HG02840 (cell line): ENCODE results near the gene ARPC4.
"Not testable (repeated sequence)": the region's sequence is repeated elsewhere in the genome, so short reads cannot be mapped to it uniquely, and the experiment has no call there.

ENCODE experiments used
- ATAC-seq: cut with Tn5 transposase; IDR thresholded peaks from one replicate; pipeline ENCODE4 v1.9.1; 2021; ENCODE audit warnings: mild to moderate bottlenecking, moderate library complexity, moderate number of reproducible peaks; ENCODE audit not compliant: unreplicated experiment, low FRiP score

The ARPC4 gene

DNA sequence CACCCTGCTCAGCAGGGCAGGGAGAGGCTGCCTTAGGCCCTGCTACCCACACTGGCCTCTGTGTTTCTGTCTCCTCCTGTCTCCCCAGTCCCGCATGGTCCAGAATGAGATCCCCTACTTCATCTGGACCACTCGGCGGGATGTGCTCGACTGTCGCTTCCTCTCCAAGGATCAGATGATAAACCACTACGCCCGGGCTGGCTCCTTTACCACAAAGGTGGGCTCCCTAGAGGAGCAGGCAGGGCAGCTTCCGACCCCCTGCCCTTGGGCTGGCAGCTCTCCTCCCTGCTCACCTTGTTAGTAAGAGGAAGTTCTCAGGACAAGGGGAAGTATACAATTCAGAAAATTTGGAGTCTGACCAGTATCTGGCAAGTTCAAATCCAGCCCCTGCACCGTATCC is 23.1 kb downstream of the ARPC4 start:
- no peak for ATAC-seq

GRCh38 chr3:9817436-9817835 is 24.6 kb downstream of the ARPC4 start:
- no peak for ATAC-seq

DNA sequence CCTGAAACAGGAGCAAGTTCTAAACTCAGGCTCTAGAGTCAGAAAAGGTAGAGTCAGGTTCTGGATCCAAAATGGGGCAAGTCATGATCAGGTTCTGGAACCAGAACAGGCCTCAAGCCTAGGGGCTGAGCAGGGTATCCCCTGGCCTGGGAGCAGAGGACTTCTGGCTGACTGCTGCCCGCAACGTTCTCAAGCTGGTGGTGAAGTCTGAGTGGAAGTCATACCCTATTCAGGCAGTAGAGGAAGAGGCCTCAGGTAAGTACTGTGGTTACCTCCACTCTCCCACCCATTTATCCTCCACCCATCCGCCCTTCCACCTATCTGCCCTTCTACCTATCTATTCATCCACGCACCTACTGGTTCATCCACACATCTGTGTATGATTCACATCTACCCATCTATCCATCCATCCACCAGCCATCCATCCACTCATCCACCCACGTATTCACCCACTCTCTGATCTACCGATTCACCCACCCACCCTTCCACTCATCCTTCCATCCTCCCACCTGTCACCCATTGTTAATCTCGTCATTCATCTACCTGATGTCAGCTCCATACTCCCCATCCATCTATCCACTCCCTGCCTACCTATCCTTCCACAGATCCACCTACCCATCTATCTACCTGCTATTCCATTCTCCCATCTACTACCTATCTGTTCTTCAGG is 25.9 kb downstream of the ARPC4 start:
- ATAC-seq, result no peak

- no peak for ATAC-seq
These were observed 27.7 kb downstream of the ARPC4 start for GRCh38 chr3:9820543-9820942.

DNA sequence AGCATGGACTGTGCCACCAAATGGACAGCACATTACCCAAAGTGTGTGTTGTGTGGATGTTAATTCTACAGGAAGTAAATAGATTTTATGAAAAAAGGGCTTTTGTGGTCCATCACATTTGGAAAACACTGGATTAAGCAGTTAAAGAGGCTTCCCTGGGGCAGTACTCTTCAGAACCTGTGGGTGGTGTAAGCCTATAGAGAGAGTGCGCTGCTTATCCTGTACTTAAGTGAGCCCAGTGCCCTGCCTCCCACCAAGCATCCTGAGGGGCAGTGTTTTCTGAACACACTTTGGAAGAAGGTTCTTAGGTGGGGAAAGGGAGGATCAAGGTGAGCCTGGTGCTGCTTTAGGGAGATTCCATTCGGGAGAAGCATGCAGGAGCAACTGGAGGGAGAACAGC is 28.1 kb downstream of the ARPC4 start:
- no peak for ATAC-seq

DNA sequence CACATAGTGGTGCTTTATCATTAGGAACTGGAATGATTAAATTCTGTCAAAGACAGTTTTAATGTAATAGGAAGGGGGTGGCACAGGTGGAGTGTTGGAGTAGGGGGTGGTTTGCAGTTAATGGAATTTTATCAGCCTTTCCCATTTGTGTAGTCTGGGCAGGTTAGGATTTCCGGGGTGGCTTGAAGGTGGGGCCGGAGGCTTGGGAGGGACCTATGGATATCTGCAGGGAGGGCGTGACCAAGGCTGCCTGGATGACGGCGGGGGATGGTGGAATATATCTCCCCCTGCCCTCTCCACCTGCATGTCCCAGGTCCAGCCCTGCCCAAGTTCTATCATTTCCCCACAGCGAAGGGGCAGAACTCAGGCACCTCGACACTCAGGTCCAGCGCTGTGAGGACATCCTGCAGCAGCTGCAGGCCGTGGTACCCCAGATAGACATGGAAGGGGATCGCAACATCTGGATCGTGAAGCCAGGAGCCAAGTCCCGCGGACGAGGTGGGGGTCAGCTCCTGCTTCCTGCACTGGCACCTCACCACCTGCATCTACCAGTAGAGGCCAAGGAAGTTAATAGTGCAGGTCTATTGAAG is 32.7 kb downstream of the ARPC4 start:
- ATAC-seq, result no peak

DNA sequence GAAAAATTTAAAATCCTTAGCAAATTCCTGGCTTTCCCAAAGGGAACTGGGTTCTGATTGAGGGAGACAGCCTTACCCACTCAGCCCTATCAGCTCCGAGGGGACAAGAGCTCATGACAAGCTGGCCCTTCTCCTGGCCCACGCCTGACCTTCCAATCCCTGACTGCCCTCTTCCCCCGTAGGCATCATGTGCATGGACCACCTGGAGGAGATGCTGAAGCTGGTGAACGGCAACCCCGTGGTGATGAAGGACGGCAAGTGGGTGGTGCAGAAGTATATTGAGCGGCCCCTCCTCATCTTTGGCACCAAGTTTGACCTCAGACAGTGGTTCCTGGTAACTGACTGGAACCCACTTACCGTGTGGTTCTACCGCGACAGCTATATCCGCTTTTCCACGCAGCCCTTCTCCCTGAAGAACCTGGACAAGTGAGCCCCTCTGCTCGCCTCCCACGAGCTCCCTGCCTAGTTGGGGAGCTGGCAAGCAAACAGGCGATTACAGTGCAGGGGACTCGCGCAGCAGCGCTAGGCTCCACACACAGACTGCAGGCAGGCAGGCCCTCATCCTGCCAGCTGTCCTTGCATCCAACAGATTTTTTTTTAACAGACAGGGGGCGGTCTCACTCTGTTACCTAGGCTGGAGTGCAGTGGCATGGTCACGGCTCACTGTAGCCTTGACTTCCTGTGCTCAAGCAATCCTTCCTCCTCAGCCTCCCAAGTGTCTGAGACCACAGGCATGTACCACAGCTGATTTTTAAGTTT is 34.1 kb downstream of the ARPC4 start:
- ATAC-seq, result no peak

GRCh38 chr3:9828801-9829755 is 36.2 kb downstream of the ARPC4 start:
- ATAC-seq, result no peak

DNA sequence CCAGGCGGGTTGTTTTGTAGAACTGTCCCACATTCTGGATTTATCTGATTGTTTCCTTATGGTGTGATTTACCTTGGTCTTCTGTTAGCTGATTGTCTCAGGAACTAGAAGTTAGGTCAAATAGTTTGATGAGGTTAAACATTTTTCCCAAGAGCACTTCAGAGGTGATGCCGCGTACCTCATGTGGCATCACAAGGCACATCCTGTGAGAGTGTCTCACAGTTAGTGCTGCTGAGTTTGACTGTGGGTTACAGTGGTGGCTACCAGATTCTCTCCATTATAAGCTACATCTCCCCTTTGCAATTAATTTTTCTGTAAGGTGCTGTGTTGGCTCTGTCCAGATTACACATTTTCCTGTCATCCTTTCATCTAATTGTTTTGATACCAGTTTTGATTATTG is 38.4 kb downstream of the ARPC4 start:
- no peak for ATAC-seq

DNA sequence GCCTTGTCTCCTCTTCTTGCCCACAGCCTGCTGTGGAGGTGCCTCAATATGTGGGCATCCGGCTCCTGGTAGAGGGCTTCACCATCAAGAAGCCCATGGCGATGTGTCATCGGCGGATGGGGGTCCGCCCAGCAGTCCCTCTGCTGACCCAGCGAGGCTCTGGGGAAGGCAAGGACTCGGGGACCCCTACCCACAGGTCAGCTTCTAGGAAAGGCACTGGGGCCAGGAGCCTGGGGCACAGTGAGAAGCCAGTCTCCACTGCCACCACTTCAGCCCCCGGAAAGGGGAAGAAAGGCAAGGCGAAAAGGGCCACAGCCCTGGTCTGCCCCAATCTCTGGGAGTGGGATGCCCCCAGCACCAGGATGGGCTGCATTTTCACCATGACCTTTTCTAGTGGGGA is 40.2 kb downstream of the ARPC4 start:
- ATAC-seq, result no peak

GRCh38 chr3:9834520-9835380 is 41.9 kb downstream of the ARPC4 start:
- ATAC-seq, result no peak

- ATAC-seq, result no peak
These were observed 45.1 kb downstream of the ARPC4 start for GRCh38 chr3:9837701-9838582.

DNA sequence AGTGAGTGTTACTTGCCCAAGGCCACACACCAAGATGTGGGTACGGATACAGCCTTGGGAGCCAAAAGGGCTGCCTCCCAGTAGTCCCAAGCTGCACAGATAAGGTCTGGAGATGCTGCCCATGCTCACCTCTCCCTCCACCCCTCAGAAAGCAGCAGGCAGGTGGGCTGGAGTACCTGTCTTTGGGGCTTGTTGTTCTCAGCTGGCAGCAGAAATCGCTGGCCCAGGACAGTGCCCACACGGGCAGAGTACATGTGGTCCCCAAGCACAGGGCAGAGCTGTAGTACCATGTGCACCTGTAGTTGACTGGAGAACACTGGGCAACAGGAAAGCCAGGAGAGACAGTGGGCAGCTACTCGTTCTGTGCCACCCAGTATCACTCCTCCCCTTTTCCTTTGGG is 46.0 kb downstream of the ARPC4 start:
- ATAC-seq, result no peak

DNA sequence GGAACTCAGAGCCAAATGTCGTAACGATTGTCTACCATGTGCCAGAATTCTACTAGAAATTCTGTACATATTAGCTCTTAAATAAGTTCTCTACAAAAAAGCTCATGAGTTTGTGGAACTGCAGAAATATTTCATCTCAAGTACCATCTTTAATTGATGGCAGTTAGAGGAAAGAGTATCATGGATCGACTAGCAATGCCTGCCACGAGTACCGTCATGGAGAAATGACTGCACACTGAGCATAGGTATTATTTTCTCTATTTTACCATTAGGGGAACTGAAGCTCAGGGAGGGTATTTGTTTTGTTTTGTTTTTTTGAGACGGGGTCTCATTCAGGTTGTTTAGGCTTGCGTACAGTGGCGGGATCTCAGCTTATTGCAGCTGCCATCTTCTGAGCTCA is 48.1 kb downstream of the ARPC4 start:
- no peak for ATAC-seq

DNA sequence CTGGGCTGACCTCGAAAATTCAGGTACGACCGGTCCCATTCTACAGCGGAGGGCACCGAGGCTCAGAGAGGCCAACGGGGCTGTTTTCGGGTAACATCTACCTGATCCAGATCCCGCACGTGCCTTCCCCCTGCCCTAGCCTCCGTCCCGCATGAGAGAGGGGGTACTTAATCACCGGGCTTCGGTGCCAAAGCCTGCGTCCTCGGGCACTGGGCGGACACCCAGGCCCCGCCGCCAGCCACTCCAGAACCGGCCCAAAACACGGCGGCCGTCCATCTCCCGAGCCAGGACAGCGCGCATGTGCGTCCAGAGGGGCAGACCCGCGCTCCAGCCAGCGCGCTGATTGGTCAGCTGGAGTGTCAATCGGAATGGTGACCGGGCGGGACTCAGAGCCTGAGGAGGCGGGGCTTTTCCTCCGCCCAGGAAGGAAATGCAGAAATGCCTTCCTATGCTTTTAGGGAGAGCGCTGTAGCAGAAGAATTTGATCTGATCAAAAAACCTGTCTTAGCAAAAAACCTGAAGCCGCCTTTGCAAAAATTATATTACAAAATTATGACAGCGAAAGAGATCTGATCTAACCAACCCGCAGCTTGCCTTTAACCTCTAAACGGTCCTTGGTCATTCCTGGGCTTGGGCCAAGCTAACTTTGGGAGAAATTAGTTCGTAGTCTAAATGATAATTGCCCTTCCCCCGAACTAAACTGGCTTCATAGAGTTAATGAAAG is 51.0 kb downstream of the ARPC4 start, which contains the start of gene RPUSD3:
RPUSD3 (minus strand) TSS at position 294 of the 724 bp plus-strand sequence; CDS start at position 276, 18 bp downstream.
- peak; percentile 96 for ATAC-seq

DNA sequence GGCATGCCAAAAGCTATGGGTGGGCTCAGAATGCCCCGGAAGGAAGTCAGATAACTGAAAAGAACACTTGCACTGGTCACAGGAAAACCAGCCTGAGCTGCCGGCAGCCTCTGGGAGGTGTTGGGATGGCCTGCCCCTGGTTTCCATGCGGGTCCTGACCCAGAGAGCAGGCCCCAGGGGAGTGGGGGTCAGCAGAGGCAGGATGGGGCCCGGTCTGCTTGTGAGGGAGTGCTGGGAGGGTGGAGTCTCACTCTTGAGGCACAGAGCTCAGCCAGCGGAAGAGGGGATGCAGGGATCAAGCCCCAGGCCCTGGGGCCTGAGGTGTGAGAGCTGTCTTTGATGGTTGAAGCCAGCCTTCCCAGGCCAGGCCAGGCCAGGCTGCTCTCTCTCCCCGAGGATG is 53.3 kb downstream of the ARPC4 start:
- ATAC-seq, result no peak

DNA sequence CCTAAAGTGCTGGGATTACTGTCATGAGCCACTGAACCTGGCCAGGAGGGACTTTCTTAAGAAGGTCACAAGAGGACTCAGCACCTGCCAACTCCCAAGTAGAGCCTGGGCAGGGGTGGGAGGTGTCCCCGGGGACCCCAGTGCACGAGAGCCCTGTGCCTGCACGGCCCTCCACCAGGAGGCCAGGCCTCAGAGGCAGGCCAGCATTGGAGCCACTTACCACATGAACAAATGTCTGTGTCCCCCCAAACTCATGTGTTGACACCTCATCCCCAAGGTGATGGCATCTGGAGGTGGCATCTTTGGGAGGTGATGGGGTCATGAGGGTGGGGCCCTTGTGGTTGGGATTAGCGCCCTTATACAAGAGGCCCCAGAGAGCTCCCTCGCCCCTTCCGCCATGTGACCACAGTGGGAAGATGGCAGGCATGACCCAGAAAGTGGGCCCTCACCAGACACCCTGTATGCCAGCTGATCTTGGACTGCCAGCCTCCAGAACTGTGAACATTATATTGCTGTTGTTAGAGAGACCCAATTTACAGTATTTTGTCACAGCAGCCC is 54.1 kb downstream of the ARPC4 start:
- ATAC-seq, result no peak

GRCh38 chr3:9847870-9848269 is 55.0 kb downstream of the ARPC4 start:
- not testable (repeated sequence) for ATAC-seq
